Mesenteric fat pad (tissue), 1 donor: ENCODE measurements around the gene CLCNKA. TPM values are rescaled to one million over a fixed set of nuclear protein-coding genes. Genes with fewer than 3 reads are reported as not detected.
"Not testable (repeated sequence)": the region's sequence is repeated elsewhere in the genome, so short reads cannot be mapped to it uniquely, and the experiment has no call there.

ENCODE experiments used
- DNase-seq: peaks from one replicate; pipeline ENCODE4 v3.0.0-alpha.2; 2020; ENCODE audit warnings: low spot score
- total RNA-seq: library from RNA; stranded (reverse); fragmentation: NEBNext Ultra II Directional; extraction: Animal tissue kit (Norgen Biotek cat#: 25700); gene quantifications from one replicate; pipeline ENCODE4 v1.2.1, GENCODE V29; 2021
- donor health status: DM: yes; HTN: yes; CAD: no.

The CLCNKA gene
- total RNA-seq, 1 donor from 2014 or later: 0.39 TPM

- not testable (repeated sequence) for DNase-seq
These were observed 18.0 kb downstream of the CLCNKA start for GRCh38 chr1:16039871-16040270.

DNA sequence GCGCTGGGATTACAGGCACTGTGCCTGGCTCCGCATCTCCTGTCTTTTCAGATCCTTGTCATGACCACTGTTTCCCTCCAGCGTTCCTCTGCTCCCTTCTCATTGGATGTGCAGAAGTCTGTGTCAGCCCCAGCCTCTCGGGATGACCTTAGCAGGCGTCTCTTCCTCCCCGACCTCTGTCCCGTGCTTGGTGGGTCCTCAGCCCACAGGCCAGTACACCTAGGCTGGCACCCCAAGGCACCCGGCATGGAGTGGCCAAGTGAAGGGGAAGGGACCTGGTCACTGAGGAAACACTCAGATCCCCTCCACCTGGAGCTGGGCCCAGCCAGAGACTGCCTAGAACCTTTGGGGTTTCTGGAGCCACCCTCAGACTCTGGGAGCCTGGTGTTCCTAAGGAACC, 19.4 kb downstream of the CLCNKA start:
- DNase-seq: no peak

GRCh38 chr1:16042096-16042495, 20.3 kb downstream of the CLCNKA start:
- DNase-seq: no peak

DNA sequence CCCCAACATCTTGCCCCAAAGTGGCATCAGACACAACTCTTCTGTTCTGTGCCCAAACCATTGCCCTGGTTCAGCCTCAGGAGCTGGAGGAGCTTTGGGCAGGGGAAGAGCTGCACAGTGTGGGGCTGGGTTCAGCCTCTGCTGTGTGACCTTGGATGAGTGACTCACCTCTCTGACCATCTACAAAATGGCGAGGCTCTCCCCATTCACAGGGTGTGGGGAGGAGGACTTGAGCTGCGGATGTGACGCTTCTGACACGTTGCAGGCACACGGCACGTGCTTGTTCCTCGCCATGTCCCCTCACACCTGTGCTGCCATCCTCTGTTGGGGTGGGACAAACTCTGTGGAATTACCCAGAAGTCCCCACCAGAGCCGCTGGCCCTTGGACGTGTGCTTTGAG, 20.8 kb downstream of the CLCNKA start:
- DNase-seq: not testable (repeated sequence)

GRCh38 chr1:16043521-16043920, 21.7 kb downstream of the CLCNKA start, which contains the start of gene CLCNKB:
TSS of gene CLCNKB (plus strand) at chr1:16043782. CDS start at chr1:16044493, 711 bp downstream.
- DNase-seq: no peak

- no peak for DNase-seq
These were observed 22.1 kb downstream of the CLCNKA start for GRCh38 chr1:16043950-16044349.

DNA sequence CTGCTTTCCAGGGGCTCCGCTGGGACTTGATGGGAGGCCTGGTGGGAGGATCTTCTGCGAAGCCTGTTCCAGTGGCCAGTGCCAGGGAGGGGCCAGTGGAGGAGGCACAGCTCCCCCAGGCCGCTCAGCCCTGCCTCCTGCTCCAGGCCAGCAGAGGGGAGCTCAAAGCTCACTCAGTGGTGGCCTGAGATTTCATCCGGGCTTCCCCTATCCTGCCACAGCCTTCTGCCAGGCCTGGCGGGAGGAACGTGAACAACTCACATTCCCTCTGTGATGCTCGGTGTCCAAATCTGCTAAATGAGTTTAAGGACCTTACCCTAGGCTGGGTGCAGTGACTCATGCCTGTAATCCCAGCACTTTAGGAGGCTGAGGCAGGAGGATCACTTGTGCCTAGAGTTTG, 25.0 kb downstream of the CLCNKA start:
- no peak for DNase-seq

DNA sequence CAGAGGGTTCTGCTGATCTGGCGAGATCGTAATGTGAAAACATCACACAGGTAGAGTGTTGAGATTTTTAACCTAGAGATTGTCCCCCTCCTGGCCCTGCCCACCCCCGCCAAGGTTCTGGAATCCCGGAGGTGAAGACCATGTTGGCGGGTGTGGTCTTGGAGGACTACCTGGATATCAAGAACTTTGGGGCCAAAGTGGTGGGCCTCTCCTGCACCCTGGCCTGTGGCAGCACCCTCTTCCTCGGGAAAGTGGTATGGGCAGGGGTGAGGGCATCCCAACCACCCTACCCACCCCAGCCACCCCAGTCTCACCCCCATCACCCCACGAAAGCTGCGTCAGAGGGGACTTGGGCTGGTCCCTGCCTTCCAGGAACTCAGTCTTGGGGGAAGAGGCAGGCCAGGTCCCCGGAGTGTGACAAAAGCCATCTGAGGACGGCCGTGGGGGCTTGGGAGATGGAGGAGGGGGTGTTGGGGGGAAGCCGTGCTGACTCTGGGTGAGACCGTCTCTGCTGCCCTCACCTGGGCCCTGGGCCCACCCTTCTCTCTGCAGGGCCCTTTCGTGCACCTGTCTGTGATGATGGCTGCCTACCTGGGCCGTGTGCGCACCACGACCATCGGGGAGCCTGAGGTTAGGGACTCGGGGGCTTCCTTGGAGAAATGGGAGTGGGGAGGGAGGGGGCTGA, 26.1 kb downstream of the CLCNKA start:
- DNase-seq: no peak

- no peak for DNase-seq
These were observed 26.8 kb downstream of the CLCNKA start for GRCh38 chr1:16048573-16049189.

GRCh38 chr1:16050328-16050727, 28.5 kb downstream of the CLCNKA start:
- no peak for DNase-seq

- DNase-seq: no peak
These were observed 29.2 kb downstream of the CLCNKA start for GRCh38 chr1:16051039-16051438.

DNA sequence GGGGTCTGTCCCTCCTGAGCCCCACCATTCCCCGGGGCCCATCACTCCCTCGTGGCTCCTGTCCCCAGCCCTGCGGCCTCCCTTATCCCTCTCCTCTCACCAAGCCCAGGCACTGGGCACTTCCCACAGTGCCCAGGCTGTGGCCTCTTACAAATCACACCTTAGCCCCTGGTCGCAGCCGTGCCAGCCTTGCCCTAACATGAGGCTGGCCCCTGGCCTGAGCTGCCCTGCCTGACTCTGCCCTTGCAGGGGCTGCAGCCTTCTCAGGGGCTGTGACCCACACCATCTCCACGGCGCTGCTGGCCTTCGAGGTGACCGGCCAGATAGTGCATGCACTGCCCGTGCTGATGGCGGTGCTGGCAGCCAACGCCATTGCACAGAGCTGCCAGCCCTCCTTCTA, 30.1 kb downstream of the CLCNKA start:
- DNase-seq: not testable (repeated sequence)

GRCh38 chr1:16053781-16054502, 32.1 kb downstream of the CLCNKA start:
- DNase-seq: no peak

DNA sequence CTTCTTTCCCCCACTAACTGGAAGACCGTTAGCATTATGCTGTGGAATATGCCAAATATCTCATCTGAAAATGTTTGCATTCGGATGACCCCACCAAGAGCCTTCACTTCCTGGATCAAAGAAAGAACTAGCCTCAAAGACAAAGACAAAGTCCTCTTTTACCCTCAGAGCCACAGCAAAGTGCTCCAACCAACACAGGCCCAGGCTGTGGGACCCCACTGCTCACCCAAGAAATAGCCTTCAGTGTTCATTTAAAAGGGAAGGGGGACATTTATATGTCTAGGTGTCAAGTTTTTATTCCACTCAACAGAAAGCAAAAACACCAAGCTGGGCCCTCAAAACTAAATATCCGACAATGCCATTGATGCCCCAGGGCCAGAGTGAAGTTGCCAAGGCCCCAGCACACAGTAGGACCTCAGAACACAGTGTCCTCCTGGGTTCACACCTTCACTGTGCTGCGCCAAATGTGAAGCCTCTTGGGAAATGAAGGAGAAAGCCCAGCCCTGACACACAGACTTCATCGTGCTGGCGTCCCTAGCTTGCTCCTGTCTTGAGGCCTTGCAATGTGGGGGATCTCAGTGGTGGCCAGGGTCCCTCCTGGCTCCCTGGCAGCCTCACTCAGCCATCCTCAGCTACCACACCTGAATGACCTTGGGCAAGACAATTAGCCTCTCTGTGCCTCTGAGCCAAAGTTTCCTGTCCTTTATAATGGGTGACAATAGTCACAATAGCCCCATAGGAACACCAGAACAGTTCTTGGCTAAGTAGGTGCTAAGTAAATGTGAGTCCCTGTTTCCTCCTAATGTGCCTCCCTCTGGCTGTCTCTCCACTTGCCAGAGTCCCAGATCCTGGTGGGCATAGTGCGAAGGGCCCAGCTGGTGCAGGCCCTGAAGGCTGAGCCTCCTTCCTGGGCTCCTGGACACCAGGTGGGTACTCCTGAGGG, 33.0 kb downstream of the CLCNKA start:
- no peak for DNase-seq

- DNase-seq: no peak
These were observed 34.0 kb downstream of the CLCNKA start for GRCh38 chr1:16055613-16056520.

GRCh38 chr1:16056521-16056912, 34.7 kb downstream of the CLCNKA start:
- DNase-seq: not testable (repeated sequence)

GRCh38 chr1:16057314-16057915, 35.6 kb downstream of the CLCNKA start:
- DNase-seq: not testable (repeated sequence)

- DNase-seq: not testable (repeated sequence)
These were observed 36.7 kb downstream of the CLCNKA start for GRCh38 chr1:16058394-16059120.

GRCh38 chr1:16061266-16061665, 39.4 kb downstream of the CLCNKA start:
- no peak for DNase-seq
